ENCODE measurements around the gene MARCHF10. TPM values are rescaled to one million over a fixed set of nuclear protein-coding genes. Genes with fewer than 3 reads are reported as not detected.
"Not testable (repeated sequence)": the region's sequence is repeated elsewhere in the genome, so short reads cannot be mapped to it uniquely, and the experiment has no call there.

MARCHF10 gene
- total RNA-seq, 1 donor from 2014 or later = not detected

- Mint-ChIP-seq H3K9me3 (no peaks in the 10 kb centered on the region), H3K36me3 (ENCODE audit: low read depth) (no peaks in the 10 kb centered on the region), H3K27ac (no peak overlapping the region), H3K27me3 (peaks cover 49% of the 10 kb centered on the region), H3K4me3 (peak overlapping the region; percentile 67), H3K4me1 (peaks cover 4% of the 10 kb centered on the region)
- no peak for DNase-seq
- intact Hi-C loops (cut with micrococcal nuclease) = no loop called here
These were observed 102.8 kb downstream of the MARCHF10 start for GRCh38 chr17:62705156-62705777.

GRCh38 chr17:62704381-62704971 lies 103.6 kb downstream of the MARCHF10 start:
- Mint-ChIP-seq H3K9me3 (no peaks in the 10 kb centered on the region), H3K27me3 (peaks cover 44% of the 10 kb centered on the region), H3K4me3 (peak overlapping the region; percentile 67), H3K4me1 (peaks cover 4% of the 10 kb centered on the region), H3K27ac (no peak overlapping the region), H3K36me3 (ENCODE audit: low read depth) (no peaks in the 10 kb centered on the region)
- intact Hi-C loops (cut with micrococcal nuclease) = loop anchor here (5.0 kb wide), 1 partner anchor 703 kb away; no protein-coding TSS in a partner anchor
- no peak for DNase-seq

GRCh38 chr17:62703776-62704380 lies 104.2 kb downstream of the MARCHF10 start:
- DNase-seq = peak; percentile 91
- H3K27me3 Mint-ChIP-seq = peaks cover 43% of the 10 kb centered on the region
- peaks cover 4% of the 10 kb centered on the region for H3K4me1 Mint-ChIP-seq
- no peaks in the 10 kb centered on the region for H3K36me3 Mint-ChIP-seq (ENCODE audit: low read depth)
- intact Hi-C loops (cut with micrococcal nuclease) = loop anchor here (1.0 to 5.0 kb wide), 2 partner anchors 264 to 703 kb away; no protein-coding TSS in a partner anchor
- H3K4me3 Mint-ChIP-seq = peak overlapping the region; percentile 51
- no peak overlapping the region for H3K27ac Mint-ChIP-seq
- H3K9me3 Mint-ChIP-seq = no peaks in the 10 kb centered on the region

- intact Hi-C loops (cut with micrococcal nuclease) = loop anchor here (1.0 to 5.0 kb wide), 2 partner anchors 265 to 704 kb away; no protein-coding TSS in a partner anchor
- H3K27me3 Mint-ChIP-seq = peaks cover 43% of the 10 kb centered on the region
- H3K4me3 Mint-ChIP-seq = peak overlapping the region; percentile 51
- peaks cover 4% of the 10 kb centered on the region for H3K4me1 Mint-ChIP-seq
- H3K9me3 Mint-ChIP-seq = no peaks in the 10 kb centered on the region
- no peak for DNase-seq
- H3K36me3 Mint-ChIP-seq (ENCODE audit: low read depth) = no peaks in the 10 kb centered on the region
- H3K27ac Mint-ChIP-seq = no peak overlapping the region
These were observed 104.8 kb downstream of the MARCHF10 start for GRCh38 chr17:62703261-62703775.

GRCh38 chr17:62702746-62703260 lies 105.3 kb downstream of the MARCHF10 start:
- Mint-ChIP-seq H3K4me3 (no peak overlapping the region), H3K4me1 (peaks cover 4% of the 10 kb centered on the region), H3K27me3 (peaks cover 43% of the 10 kb centered on the region), H3K9me3 (no peaks in the 10 kb centered on the region), H3K27ac (no peak overlapping the region), H3K36me3 (ENCODE audit: low read depth) (no peaks in the 10 kb centered on the region)
- DNase-seq = no peak
- intact Hi-C loops (cut with micrococcal nuclease) = loop anchor here (1.0 to 5.0 kb wide), 2 partner anchors 265 to 704 kb away; no protein-coding TSS in a partner anchor

GRCh38 chr17:62701706-62702085 lies 106.4 kb downstream of the MARCHF10 start:
- intact Hi-C loops (cut with micrococcal nuclease) = loop anchor here (5.0 kb wide), 1 partner anchor 706 kb away; no protein-coding TSS in a partner anchor
- DNase-seq = no peak
- H3K4me1 Mint-ChIP-seq = peaks cover 4% of the 10 kb centered on the region
- no peak overlapping the region for H3K4me3 Mint-ChIP-seq
- H3K27me3 Mint-ChIP-seq = peaks cover 34% of the 10 kb centered on the region
- H3K36me3 Mint-ChIP-seq (ENCODE audit: low read depth) = no peaks in the 10 kb centered on the region
- no peaks in the 10 kb centered on the region for H3K9me3 Mint-ChIP-seq
- no peak overlapping the region for H3K27ac Mint-ChIP-seq

GRCh38 chr17:62700964-62701705 lies 107.0 kb downstream of the MARCHF10 start:
- H3K36me3 Mint-ChIP-seq (ENCODE audit: low read depth) = no peaks in the 10 kb centered on the region
- no peaks in the 10 kb centered on the region for H3K9me3 Mint-ChIP-seq
- no peak overlapping the region for H3K27ac Mint-ChIP-seq
- no peak for DNase-seq
- H3K27me3 Mint-ChIP-seq = peaks cover 29% of the 10 kb centered on the region
- intact Hi-C loops (cut with micrococcal nuclease) = loop anchor here (5.0 kb wide), 1 partner anchor 706 kb away; no protein-coding TSS in a partner anchor
- peaks cover 4% of the 10 kb centered on the region for H3K4me1 Mint-ChIP-seq
- H3K4me3 Mint-ChIP-seq = no peak overlapping the region

GRCh38 chr17:62698459-62698858 lies 109.7 kb downstream of the MARCHF10 start:
- DNase-seq; intact Hi-C loops (cut with micrococcal nuclease); H3K27ac Mint-ChIP-seq; H3K4me3 Mint-ChIP-seq; H3K4me1 Mint-ChIP-seq; H3K9me3 Mint-ChIP-seq; H3K36me3 Mint-ChIP-seq (ENCODE audit: low read depth): not testable (repeated sequence)
- peaks cover 12% of the 10 kb centered on the region for H3K27me3 Mint-ChIP-seq

GRCh38 chr17:62696726-62697490 lies 111.2 kb downstream of the MARCHF10 start:
- Mint-ChIP-seq H3K27ac (no peak overlapping the region), H3K9me3 (no peaks in the 10 kb centered on the region), H3K4me1 (no peaks in the 10 kb centered on the region), H3K27me3 (peaks cover 8% of the 10 kb centered on the region), H3K4me3 (no peak overlapping the region), H3K36me3 (ENCODE audit: low read depth) (no peaks in the 10 kb centered on the region)
- no peak for DNase-seq
- intact Hi-C loops (cut with micrococcal nuclease) = no loop called here

GRCh38 chr17:62696256-62696655 lies 111.9 kb downstream of the MARCHF10 start:
- intact Hi-C loops (cut with micrococcal nuclease) = no loop called here
- H3K36me3 Mint-ChIP-seq (ENCODE audit: low read depth) = no peaks in the 10 kb centered on the region

GRCh38 chr17:62695093-62695738 lies 112.9 kb downstream of the MARCHF10 start:
- H3K4me3 Mint-ChIP-seq; intact Hi-C loops (cut with micrococcal nuclease); H3K27ac Mint-ChIP-seq; DNase-seq; H3K27me3 Mint-ChIP-seq; H3K36me3 Mint-ChIP-seq (ENCODE audit: low read depth); H3K9me3 Mint-ChIP-seq; H3K4me1 Mint-ChIP-seq: not testable (repeated sequence)

More at GRCh38 chr17:62696256-62696655, 111.9 kb downstream of the MARCHF10 start:
- no peak overlapping the region for H3K4me3 Mint-ChIP-seq
- no peaks in the 10 kb centered on the region for H3K9me3 Mint-ChIP-seq
- no peak for DNase-seq
- H3K27ac Mint-ChIP-seq = no peak overlapping the region
- no peaks in the 10 kb centered on the region for H3K4me1 Mint-ChIP-seq
- peaks cover 7% of the 10 kb centered on the region for H3K27me3 Mint-ChIP-seq

GRCh38 chr17:62693616-62694409 lies 114.3 kb downstream of the MARCHF10 start:
- no peak for DNase-seq
- Mint-ChIP-seq H3K4me3 (no peak overlapping the region), H3K9me3 (no peaks in the 10 kb centered on the region), H3K27ac (no peak overlapping the region), H3K36me3 (ENCODE audit: low read depth) (no peaks in the 10 kb centered on the region), H3K4me1 (no peaks in the 10 kb centered on the region), H3K27me3 (no peaks in the 10 kb centered on the region)
- intact Hi-C loops (cut with micrococcal nuclease) = no loop called here

Data from activated CD4-positive, alpha-beta T cell treated with anti-CD3 and anti-CD28 coated beads, Interleukin-2, amount 10 ng/mL, durations not matched to agents 24 days and 14 days (primary cell).